Fibroblast of skin of right biceps (primary cell): ENCODE data around the gene PEX6.

ENCODE experiments used
- DNase-seq: peaks from one replicate; pipeline ENCODE4 v3.0.0-alpha.2; 2013

The PEX6 gene

DNA sequence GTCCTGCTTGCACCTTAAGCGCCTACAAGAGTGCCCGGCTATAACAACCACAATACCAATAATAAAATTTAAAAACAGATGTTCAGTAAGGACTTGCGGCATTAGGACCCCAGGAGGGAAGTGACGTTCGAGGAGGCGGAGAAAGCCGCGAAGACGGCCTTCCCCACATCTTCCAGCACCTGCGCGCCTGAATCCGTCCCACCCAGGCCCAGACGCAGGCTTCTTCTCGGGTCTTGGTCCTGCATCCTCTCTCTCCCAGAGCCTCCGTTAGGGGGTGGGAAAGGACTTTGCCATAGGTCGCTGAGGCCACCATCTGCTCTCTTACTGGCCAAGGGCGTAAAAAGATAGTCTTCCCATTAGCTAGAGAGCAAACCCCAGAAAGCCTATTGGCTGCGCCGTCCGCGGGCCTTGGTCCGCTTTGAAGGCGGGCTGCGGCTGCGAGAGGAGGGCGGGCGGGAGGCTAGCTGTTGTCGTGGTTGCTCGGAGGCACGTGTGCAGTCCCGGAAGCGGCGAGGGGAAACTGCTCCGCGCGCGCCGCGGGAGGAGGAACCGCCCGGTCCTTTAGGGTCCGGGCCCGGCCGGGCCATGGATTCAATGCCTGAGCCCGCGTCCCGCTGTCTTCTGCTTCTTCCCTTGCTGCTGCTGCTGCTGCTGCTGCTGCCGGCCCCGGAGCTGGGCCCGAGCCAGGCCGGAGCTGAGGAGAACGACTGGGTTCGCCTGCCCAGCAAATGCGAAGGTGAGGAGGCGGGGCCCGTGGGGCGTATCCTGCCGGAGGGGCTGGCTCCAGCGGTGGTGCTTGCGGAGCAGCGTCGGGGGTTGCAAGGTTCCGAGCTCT lies 49.8 kb downstream of the PEX6 start, which contains the start of gene CNPY3:
Gene CNPY3 (plus strand): TSS at position 495 of the 835 bp plus-strand sequence. CDS start 91 bp downstream, at position 586.
- peak; percentile 99 for DNase-seq

DNA sequence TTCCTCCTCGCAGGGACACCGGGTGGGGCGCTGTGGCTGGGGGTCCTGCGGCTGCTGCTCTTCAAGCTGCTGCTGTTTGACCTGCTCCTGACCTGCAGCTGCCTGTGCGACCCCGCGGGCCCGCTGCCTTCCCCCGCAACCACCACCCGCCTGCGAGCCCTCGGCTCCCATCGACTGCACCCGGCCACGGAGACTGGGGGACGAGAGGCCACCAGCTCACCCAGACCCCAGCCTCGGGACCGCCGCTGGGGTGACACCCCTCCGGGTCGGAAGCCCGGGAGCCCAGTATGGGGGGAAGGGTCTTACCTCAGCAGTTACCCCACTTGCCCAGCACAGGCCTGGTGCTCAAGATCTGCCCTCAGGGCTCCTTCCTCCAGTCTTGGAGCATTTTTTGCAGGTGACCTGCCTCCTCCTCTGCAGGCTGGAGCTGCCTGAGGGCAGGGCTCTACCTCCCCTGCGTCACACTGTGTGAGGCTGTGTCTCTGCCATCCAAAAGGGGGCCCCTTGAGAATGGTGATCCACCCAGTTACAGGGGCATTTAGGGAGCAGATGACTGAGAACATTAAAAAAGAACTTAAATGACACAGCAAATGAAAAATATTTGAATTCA lies 53.6 kb downstream of the PEX6 start:
- no peak for DNase-seq

DNA sequence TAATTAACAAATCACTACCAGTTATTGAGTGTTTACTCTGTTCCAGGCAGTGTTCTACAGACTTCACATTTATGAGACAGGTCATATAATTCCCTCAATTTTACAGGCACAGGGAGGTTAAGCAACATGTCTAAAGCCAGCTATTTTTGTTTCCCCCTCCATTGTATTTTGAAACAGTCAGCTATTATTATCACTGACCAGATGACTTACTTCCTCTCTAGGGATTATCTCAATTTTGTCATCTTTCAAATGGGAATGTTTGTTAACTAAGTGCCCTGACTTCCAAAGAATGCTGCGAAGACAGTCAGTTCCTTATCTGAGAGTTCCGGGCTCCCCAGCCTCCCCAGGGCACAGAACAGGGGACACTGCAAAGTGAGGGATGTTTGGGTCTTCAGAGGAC lies 55.3 kb downstream of the PEX6 start:
- DNase-seq, result peak; percentile 23

DNA sequence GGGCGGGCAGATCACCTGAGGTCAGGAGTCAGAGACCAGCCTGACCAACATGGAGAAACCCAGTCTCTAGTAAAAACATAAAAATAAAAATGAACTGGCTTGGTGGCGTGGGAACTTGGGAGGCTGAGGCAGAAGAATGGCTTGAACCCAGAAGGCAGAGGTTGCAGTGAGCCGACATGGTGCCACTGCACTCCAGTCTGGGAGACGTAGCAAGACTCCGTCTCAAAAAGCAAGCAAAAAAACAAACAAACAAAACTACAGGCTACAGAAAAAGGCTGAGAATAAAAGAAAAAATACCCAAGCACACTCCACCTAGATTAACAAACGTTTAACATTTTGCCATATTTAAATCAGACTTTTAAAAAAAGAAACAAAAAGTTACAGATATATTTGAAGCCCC lies 57.2 kb downstream of the PEX6 start:
- no peak for DNase-seq

DNA sequence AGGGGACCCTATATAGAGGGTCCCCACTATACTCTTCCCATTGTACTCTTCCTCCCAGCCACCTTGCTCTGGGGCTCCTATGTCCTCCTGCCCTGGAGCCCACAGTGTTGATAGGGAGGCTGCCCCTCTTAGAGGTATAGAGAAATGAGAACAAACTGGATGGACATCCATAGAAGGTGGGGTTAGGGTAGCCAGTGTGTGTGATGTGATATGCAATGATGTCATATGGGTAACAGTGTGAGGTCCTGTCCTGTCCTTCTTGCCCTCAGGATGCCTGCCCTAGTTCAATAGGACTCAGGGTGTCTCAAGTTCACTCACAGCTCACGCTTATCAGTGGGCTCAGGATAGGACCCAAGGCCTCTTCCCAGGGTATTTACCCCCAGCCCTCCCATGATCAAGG lies 62.7 kb downstream of the PEX6 start:
- DNase-seq, result no peak

DNA sequence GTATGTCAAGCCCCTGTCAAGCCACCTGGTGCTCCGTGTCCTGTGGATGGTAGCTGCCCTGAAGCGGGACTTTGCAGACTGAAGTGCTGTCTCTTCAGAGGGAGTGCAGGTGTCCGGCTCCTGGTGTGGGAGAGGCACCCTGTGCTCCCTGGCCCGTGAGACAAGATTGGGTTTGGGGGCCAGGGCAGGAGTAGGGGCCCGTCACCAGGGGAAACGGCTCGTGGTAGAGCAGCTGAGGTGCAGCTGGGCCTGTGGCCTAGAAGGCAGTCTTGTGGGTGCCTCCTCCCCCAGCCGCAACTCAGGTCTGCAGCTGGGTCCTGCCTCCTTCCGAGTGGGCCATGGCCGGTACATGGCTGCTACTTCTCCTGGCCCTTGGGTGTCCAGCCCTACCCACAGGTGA lies 63.2 kb downstream of the PEX6 start, which contains the start of gene PTCRA:
Gene PTCRA (plus strand): TSS at position 322 of the 400 bp plus-strand sequence. CDS start 17 bp downstream, at position 339.
- no peak for DNase-seq

DNA sequence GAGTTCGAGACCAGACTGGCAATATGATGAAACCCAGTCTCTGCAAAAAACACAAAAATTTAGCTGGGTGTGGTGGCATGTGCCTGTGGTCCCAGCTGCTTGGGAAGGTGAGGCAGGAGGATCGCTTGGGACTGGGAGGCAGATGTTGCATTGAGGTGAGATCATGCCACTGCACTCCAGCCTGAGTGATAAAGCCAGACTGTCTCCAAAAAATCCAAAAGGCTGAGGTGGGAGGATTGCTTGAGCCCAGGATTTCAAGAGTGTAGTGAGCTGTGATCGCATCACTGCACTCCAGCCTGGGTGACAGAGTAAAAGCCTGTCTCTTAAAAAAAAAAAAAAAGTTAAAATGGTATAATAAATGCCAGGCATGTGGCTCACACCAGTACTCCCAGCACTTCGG lies 64.4 kb downstream of the PEX6 start:
- DNase-seq, result no peak
